Neural progenitor cell (in vitro differentiated cells): ENCODE results near the gene SKIC8. TPM values are rescaled to one million over a fixed set of nuclear protein-coding genes. Genes with fewer than 3 reads are reported as not detected.

Experiments
- DNase-seq: peaks from one replicate; pipeline ENCODE4 v3.0.0-alpha.2; 2016; ENCODE audit warnings: low spot score
- H2AFZ ChIP-seq: fragments of 200-600 bp; sonication (generic); replicated peaks from 2 replicates; pipeline ENCODE4 v1.6.1; 2016; ENCODE audit warnings: antibody characterized with exemption
- H3F3A ChIP-seq: fragments of 200-600 bp; sonication (generic); 2 replicates; pipeline ENCODE4 v1.6.1; 2016; ENCODE audit warnings: antibody characterized with exemption, low read depth
- H3K27ac ChIP-seq: fragments of 200-600 bp; sonication (generic); 2 replicates; pipeline ENCODE4 v1.5.1; 2016; ENCODE audit warnings: mild to moderate bottlenecking
- H3K27me3 ChIP-seq: fragments of 200-600 bp; sonication (generic); 2 replicates; pipeline ENCODE4 v1.6.1; 2016; ENCODE audit warnings: mild to moderate bottlenecking, moderate library complexity
- H3K36me3 ChIP-seq: fragments of 200-600 bp; sonication (generic); 2 replicates; pipeline ENCODE4 v1.5.1; 2016
- H3K4me1 ChIP-seq: fragments of 200-600 bp; sonication (generic); 2 replicates; pipeline ENCODE4 v1.6.1; 2016; ENCODE audit warnings: mixed run types
- H3K4me2 ChIP-seq: fragments of 200-600 bp; sonication (generic); 2 replicates; pipeline ENCODE4 v1.6.1; 2016
- H3K4me3 ChIP-seq: fragments of 200-600 bp; sonication (generic); 2 replicates; pipeline ENCODE4 v1.5.1; 2016
- H3K79me2 ChIP-seq: fragments of 200-600 bp; sonication (generic); 2 replicates; pipeline ENCODE4 v1.6.1; 2016; ENCODE audit warnings: low read depth
- H3K9ac ChIP-seq: fragments of 200-600 bp; sonication (generic); 2 replicates; pipeline ENCODE4 v1.6.1; 2016
- H3K9me3 ChIP-seq: fragments of 200-600 bp; sonication (generic); 2 replicates; pipeline ENCODE4 v1.5.1; 2016; ENCODE audit warnings: low read depth
- H4K20me1 ChIP-seq: fragments of 200-600 bp; sonication (generic); 2 replicates; pipeline ENCODE4 v1.6.1; 2016; ENCODE audit warnings: low read depth
- H3K27ac Mint-ChIP-seq: 3 replicates; pipeline ENCODE4 v1.8.0; 2021; ENCODE audit warnings: mixed read lengths
- H3K27me3 Mint-ChIP-seq: 2 replicates; pipeline ENCODE4 v1.8.0; 2022; ENCODE audit warnings: low read depth, mild to moderate bottlenecking, inconsistent platforms, moderate library complexity, mixed read lengths; ENCODE audit not compliant: insufficient read depth
- H3K36me3 Mint-ChIP-seq: 3 replicates; pipeline ENCODE4 v1.8.0; 2021; ENCODE audit warnings: mixed read lengths
- H3K4me1 Mint-ChIP-seq: 3 replicates; pipeline ENCODE4 v1.8.0; 2021; ENCODE audit warnings: mixed read lengths
- H3K4me3 Mint-ChIP-seq: 3 replicates; pipeline ENCODE4 v1.8.0; 2021; ENCODE audit warnings: mild to moderate bottlenecking, moderate library complexity, mixed read lengths
- H3K9me3 Mint-ChIP-seq: 3 replicates; pipeline ENCODE4 v1.8.0; 2020; ENCODE audit warnings: mixed read lengths
- EZH2 ChIP-seq: fragments of 200-600 bp; sonication (generic); IDR thresholded peaks from 2 replicates; pipeline ENCODE4 v1.6.1; 2017; ENCODE audit warnings: antibody characterized with exemption, mild to moderate bottlenecking, moderate library complexity
- EZH2phosphoT487 ChIP-seq: fragments of 200-600 bp; sonication (generic); IDR thresholded peaks from 2 replicates; pipeline ENCODE4 v1.6.1; 2017; ENCODE audit warnings: antibody characterized with exemption
- total RNA-seq: library from RNA; depleted of rRNA; stranded (reverse); fragments of >200 nt; gene quantifications from 2 replicates; pipeline ENCODE4 v1.2.3, GENCODE V29; 2015; ENCODE audit warnings: low replicate concordance
- TF ChIP-seq, protein P1 (sequence below): fragments of 200-600 bp; sonication (generic); IDR thresholded peaks from 2 replicates; pipeline ENCODE4 v1.5.1; 2017; ENCODE audit warnings: antibody characterized with exemption, mild to moderate bottlenecking

The SKIC8 gene
- total RNA-seq, 1 donor from 2014 or later = 76.0 TPM

DNA sequence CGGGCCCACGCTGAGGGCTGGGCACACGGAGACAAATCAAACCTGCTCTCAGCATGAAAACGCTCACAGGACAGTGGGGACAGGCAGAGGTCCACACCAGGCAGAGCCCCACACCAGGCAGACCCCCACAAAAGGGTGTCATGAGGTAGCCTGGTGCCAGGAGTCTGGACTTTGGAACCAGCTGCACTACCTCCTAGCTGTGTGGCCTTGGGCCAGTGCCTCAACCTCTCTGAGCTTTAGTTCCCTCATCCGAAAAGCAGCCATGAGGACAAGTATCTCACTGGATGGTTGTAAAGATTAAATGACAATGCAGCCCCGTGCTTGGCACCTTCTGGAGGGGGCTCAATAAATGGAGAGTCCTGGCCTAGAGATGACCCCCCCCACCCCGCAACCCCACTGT is 24.3 kb upstream of the SKIC8 start:
- Histone ChIP-seq H2AFZ (no peak overlapping the region), H3K4me3 (no peak overlapping the region), H4K20me1 (no peaks in the 10 kb centered on the region), H3F3A (peaks cover 34% of the 10 kb centered on the region), H3K36me3 (no peaks in the 10 kb centered on the region), H3K9ac (no peak overlapping the region), H3K27ac (no peak overlapping the region), H3K9me3 (no peaks in the 10 kb centered on the region), H3K79me2 (no peaks in the 10 kb centered on the region), H3K4me2 (no peak overlapping the region), H3K27me3 (no peaks in the 10 kb centered on the region), H3K4me1 (peaks cover 48% of the 10 kb centered on the region)
- no peak overlapping the region for H3K4me3 Mint-ChIP-seq
- H3K4me1 Mint-ChIP-seq = peaks cover 60% of the 10 kb centered on the region
- no peak for DNase-seq
- H3K27me3 Mint-ChIP-seq = peaks cover 10% of the 10 kb centered on the region
- peak overlapping the region; percentile 93 for H3K27ac Mint-ChIP-seq
- no peak for TF ChIP-seq EZH2phosphoT487
- TF ChIP-seq, protein P1, sequence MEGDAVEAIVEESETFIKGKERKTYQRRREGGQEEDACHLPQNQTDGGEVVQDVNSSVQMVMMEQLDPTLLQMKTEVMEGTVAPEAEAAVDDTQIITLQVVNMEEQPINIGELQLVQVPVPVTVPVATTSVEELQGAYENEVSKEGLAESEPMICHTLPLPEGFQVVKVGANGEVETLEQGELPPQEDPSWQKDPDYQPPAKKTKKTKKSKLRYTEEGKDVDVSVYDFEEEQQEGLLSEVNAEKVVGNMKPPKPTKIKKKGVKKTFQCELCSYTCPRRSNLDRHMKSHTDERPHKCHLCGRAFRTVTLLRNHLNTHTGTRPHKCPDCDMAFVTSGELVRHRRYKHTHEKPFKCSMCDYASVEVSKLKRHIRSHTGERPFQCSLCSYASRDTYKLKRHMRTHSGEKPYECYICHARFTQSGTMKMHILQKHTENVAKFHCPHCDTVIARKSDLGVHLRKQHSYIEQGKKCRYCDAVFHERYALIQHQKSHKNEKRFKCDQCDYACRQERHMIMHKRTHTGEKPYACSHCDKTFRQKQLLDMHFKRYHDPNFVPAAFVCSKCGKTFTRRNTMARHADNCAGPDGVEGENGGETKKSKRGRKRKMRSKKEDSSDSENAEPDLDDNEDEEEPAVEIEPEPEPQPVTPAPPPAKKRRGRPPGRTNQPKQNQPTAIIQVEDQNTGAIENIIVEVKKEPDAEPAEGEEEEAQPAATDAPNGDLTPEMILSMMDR = no peak
- no peak for TF ChIP-seq EZH2
- no peaks in the 10 kb centered on the region for H3K36me3 Mint-ChIP-seq
- H3K9me3 Mint-ChIP-seq = no peaks in the 10 kb centered on the region

DNA sequence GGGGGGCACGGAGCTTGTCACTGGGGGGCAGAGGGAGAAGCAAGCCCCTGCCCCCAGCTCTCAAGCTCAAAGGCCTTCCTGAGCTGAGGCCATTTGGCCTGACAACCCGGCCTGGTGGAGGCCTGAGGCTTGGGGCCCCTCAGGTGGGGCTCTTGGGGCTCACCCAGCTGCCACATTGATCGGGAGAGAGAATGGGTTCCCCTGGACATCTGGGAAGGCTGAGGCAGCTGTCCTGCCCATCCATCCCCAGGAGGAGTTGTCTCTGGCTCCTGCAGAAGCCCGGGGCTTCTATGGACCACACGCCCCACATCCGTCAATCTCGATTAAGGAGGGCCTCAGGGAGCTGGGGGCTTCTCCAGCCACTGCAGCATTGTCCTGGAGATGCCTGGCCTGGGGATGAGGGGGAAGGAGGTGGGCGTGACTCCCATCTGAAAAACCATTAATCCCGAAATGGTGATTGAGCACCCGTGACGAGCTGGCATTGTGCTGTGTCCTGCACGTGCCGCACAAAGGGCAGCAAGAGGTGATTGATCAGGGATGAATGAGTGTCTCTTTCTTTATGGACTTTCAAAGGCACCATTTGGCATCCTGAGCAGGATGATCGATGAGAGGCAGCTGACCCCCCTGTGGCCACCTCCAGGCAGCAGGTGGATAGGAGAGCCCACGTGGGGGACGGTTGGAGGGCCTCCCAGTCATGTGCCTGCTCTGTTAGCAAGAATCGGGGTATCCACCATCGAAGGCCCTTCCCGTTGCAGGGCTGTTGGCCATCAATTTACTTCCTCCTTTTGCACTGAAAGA is 23.5 kb upstream of the SKIC8 start:
- TF ChIP-seq, protein P1 = no peak
- no peak for TF ChIP-seq EZH2phosphoT487
- TF ChIP-seq EZH2 = no peak
- no peaks in the 10 kb centered on the region for H4K20me1 ChIP-seq
- peaks cover 48% of the 10 kb centered on the region for H3K4me1 ChIP-seq
- H3K4me3 Mint-ChIP-seq = peak overlapping the region; percentile 30
- H3K36me3 ChIP-seq = no peaks in the 10 kb centered on the region
- no peaks in the 10 kb centered on the region for H3K9me3 Mint-ChIP-seq
- H3K27ac ChIP-seq = no peak overlapping the region
- H3K79me2 ChIP-seq = no peaks in the 10 kb centered on the region
- H3K9me3 ChIP-seq = no peaks in the 10 kb centered on the region
- DNase-seq = peak; percentile 58
- H3K4me2 ChIP-seq = peak overlapping the region; percentile 5
- no peak overlapping the region for H3K4me3 ChIP-seq
- H3F3A ChIP-seq = peaks cover 34% of the 10 kb centered on the region
- peaks cover 60% of the 10 kb centered on the region for H3K4me1 Mint-ChIP-seq
- H3K27ac Mint-ChIP-seq = peak overlapping the region; percentile 93
- no peaks in the 10 kb centered on the region for H3K27me3 ChIP-seq
- peaks cover 10% of the 10 kb centered on the region for H3K27me3 Mint-ChIP-seq
- no peaks in the 10 kb centered on the region for H3K36me3 Mint-ChIP-seq
- H2AFZ ChIP-seq = peak overlapping the region; percentile 63
- no peak overlapping the region for H3K9ac ChIP-seq

DNA sequence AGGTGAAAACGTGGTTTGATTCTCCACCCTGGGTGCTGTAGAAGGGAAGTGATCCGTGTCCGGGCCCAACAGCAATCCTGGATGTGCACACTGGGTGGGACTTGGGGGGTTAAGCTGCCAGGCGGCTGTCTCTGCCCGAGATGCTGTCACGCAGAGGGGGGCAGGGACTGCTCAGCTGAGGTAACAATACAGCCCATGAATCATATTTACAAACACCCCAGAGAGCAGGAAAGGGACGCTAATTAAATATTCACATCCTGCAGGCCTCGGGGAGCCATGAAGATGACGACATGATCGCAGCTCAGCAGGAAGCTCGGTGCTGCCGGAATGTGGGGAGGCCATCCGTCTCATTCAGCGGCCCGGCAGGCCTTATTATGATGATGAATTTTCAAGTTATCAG is 22.8 kb upstream of the SKIC8 start:
- H3K4me1 ChIP-seq = peaks cover 49% of the 10 kb centered on the region
- Mint-ChIP-seq H3K9me3 (no peaks in the 10 kb centered on the region), H3K27me3 (peaks cover 14% of the 10 kb centered on the region), H3K27ac (peak overlapping the region; percentile 84), H3K4me1 (peaks cover 63% of the 10 kb centered on the region), H3K36me3 (no peaks in the 10 kb centered on the region), H3K4me3 (peak overlapping the region; percentile 65)
- H2AFZ ChIP-seq = peak overlapping the region; percentile 63
- peaks cover 41% of the 10 kb centered on the region for H3F3A ChIP-seq
- no peaks in the 10 kb centered on the region for H3K9me3 ChIP-seq
- no peaks in the 10 kb centered on the region for H4K20me1 ChIP-seq
- H3K79me2 ChIP-seq = no peaks in the 10 kb centered on the region
- TF ChIP-seq EZH2 = no peak
- TF ChIP-seq, protein P1 = no peak
- TF ChIP-seq EZH2phosphoT487 = no peak
- H3K9ac ChIP-seq = no peak overlapping the region
- H3K4me3 ChIP-seq = no peak overlapping the region
- no peak for DNase-seq
- no peak overlapping the region for H3K27ac ChIP-seq
- H3K27me3 ChIP-seq = no peaks in the 10 kb centered on the region
- peak overlapping the region; percentile 5 for H3K4me2 ChIP-seq
- H3K36me3 ChIP-seq = no peaks in the 10 kb centered on the region
